ENCODE measurements around the gene GOLGA7B.

- TF ChIP-seq CTCF (IDR thresholded peaks at IDR 0.05): no peak
- no peak for TF ChIP-seq EP300 (IDR thresholded peaks at IDR 0.05)
- no peak for TF ChIP-seq POLR2AphosphoS5 (IDR thresholded peaks at IDR 0.05)
- TF ChIP-seq POLR2A (IDR thresholded peaks at IDR 0.05): no peak
Measured at GRCh38 chr10:97830064-97830463, 19.6 kb upstream of the GOLGA7B start.
